ENCODE results near the gene IPCEF1. TPM values are rescaled to one million over a fixed set of nuclear protein-coding genes. Genes with fewer than 3 reads are reported as not detected.
"Not testable (repeated sequence)": the region's sequence is repeated elsewhere in the genome, so short reads cannot be mapped to it uniquely, and the experiment has no call there.

The IPCEF1 gene
- total RNA-seq, 2 donors from 2014 or later = 17.6 to 20.4 TPM

- Mint-ChIP-seq H3K9me3 (peaks cover 4 to 5% of the 10 kb centered on the region in 2 donors), H3K36me3 (ENCODE audit: insufficient read depth in 2 of 2) (peaks cover 12 to 16% of the 10 kb centered on the region in 2 donors), H3K4me1 (ENCODE audit: low read depth) (peaks cover 96% of the 10 kb centered on the region), H3K27ac (peak overlapping the region; percentile 99), H3K27me3 (ENCODE audit: low read depth) (no peaks in the 10 kb centered on the region), H3K4me3 (peak overlapping the region; percentile 84 to 95)
- ATAC-seq (replicated peaks in 1 of 2) = no peak
- no peak for DNase-seq
These were observed 112.5 kb downstream of the IPCEF1 start for GRCh38 chr6:154243793-154244750.

GRCh38 chr6:154242617-154243357, 113.8 kb downstream of the IPCEF1 start:
- DNase-seq (no peak), ATAC-seq (replicated peaks in 1 of 2) (no peak)
- H3K36me3 Mint-ChIP-seq (ENCODE audit: insufficient read depth in 2 of 2) = peaks cover 12 to 16% of the 10 kb centered on the region in 2 donors

GRCh38 chr6:154241581-154241980, 115.0 kb downstream of the IPCEF1 start:
- ATAC-seq (replicated peaks in 1 of 2) (no peak), DNase-seq (no peak)

More at GRCh38 chr6:154242617-154243357, 113.8 kb downstream of the IPCEF1 start:
- peak overlapping the region; percentile 99 for H3K27ac Mint-ChIP-seq
- H3K27me3 Mint-ChIP-seq (ENCODE audit: low read depth) = no peaks in the 10 kb centered on the region
- H3K4me1 Mint-ChIP-seq (ENCODE audit: low read depth) = peaks cover 90% of the 10 kb centered on the region
- peak overlapping the region; percentile 84 to 95 for H3K4me3 Mint-ChIP-seq
- peaks cover 4 to 5% of the 10 kb centered on the region in 2 donors for H3K9me3 Mint-ChIP-seq

GRCh38 chr6:154241061-154241460, 115.5 kb downstream of the IPCEF1 start:
- ATAC-seq (replicated peaks in 1 of 2) (peak; percentile 63 to 64), DNase-seq (peak; percentile 34 to 51)
- H3K4me1 Mint-ChIP-seq (ENCODE audit: low read depth) = peaks cover 88% of the 10 kb centered on the region
- peak overlapping the region; percentile 68 to 80 for H3K4me3 Mint-ChIP-seq
- not testable (repeated sequence) for H3K9me3 Mint-ChIP-seq; H3K27me3 Mint-ChIP-seq (ENCODE audit: low read depth)
- H3K36me3 Mint-ChIP-seq (ENCODE audit: insufficient read depth in 2 of 2) = peaks cover 12 to 13% of the 10 kb centered on the region in 2 donors
- H3K27ac Mint-ChIP-seq = peak overlapping the region; percentile 94

More at GRCh38 chr6:154241581-154241980, 115.0 kb downstream of the IPCEF1 start:
- H3K27ac Mint-ChIP-seq = peak overlapping the region; percentile 94
- H3K27me3 Mint-ChIP-seq (ENCODE audit: low read depth) = no peaks in the 10 kb centered on the region
- peaks cover 89% of the 10 kb centered on the region for H3K4me1 Mint-ChIP-seq (ENCODE audit: low read depth)
- peak overlapping the region; percentile 68 to 79 for H3K4me3 Mint-ChIP-seq
- peaks cover 12 to 16% of the 10 kb centered on the region in 2 donors for H3K36me3 Mint-ChIP-seq (ENCODE audit: insufficient read depth in 2 of 2)
- H3K9me3 Mint-ChIP-seq = peaks cover 4 to 5% of the 10 kb centered on the region in 2 donors

GRCh38 chr6:154239392-154239791, 117.2 kb downstream of the IPCEF1 start:
- Mint-ChIP-seq H3K27ac (peak overlapping the region; percentile 77), H3K27me3 (ENCODE audit: low read depth) (no peaks in the 10 kb centered on the region), H3K9me3 (peaks cover 4 to 5% of the 10 kb centered on the region in 2 donors), H3K36me3 (ENCODE audit: insufficient read depth in 2 of 2) (peaks cover 8 to 12% of the 10 kb centered on the region in 2 donors), H3K4me1 (ENCODE audit: low read depth) (peaks cover 82% of the 10 kb centered on the region), H3K4me3 (peak overlapping the region; percentile 44 to 75)
- DNase-seq = peak; percentile 46 to 52
- ATAC-seq (replicated peaks in 1 of 2) = peak; percentile 71 to 75

- no peaks in the 10 kb centered on the region for H3K27me3 Mint-ChIP-seq (ENCODE audit: low read depth)
- H3K27ac Mint-ChIP-seq = peak overlapping the region; percentile 77
- H3K36me3 Mint-ChIP-seq (ENCODE audit: insufficient read depth in 2 of 2) = peaks cover 8 to 12% of the 10 kb centered on the region in 2 donors
- DNase-seq (no peak), ATAC-seq (replicated peaks in 1 of 2) (no peak)
- peaks cover 4 to 5% of the 10 kb centered on the region in 2 donors for H3K9me3 Mint-ChIP-seq
- H3K4me3 Mint-ChIP-seq = peak overlapping the region; percentile 44 to 75
- H3K4me1 Mint-ChIP-seq (ENCODE audit: low read depth) = peaks cover 82% of the 10 kb centered on the region
These were observed 117.8 kb downstream of the IPCEF1 start for GRCh38 chr6:154238831-154239230.

- H3K27ac Mint-ChIP-seq = peak overlapping the region; percentile 58
- no peaks in the 10 kb centered on the region for H3K27me3 Mint-ChIP-seq (ENCODE audit: low read depth)
- ATAC-seq (replicated peaks in 1 of 2) = no peak
- peaks cover 81% of the 10 kb centered on the region for H3K4me1 Mint-ChIP-seq (ENCODE audit: low read depth)
- H3K4me3 Mint-ChIP-seq = peak overlapping the region in 1 of 2 donors; percentile 4
- H3K9me3 Mint-ChIP-seq = no peaks in the 10 kb centered on the region
- DNase-seq = no peak
- H3K36me3 Mint-ChIP-seq (ENCODE audit: insufficient read depth in 2 of 2) = no peaks in the 10 kb centered on the region
These were observed 119.8 kb downstream of the IPCEF1 start for GRCh38 chr6:154236646-154237301.

GRCh38 chr6:154234019-154234772, 122.4 kb downstream of the IPCEF1 start:
- ATAC-seq (replicated peaks in 1 of 2) (no peak), DNase-seq (no peak)
- Mint-ChIP-seq H3K36me3 (ENCODE audit: insufficient read depth in 2 of 2) (peaks cover 0 to 6% of the 10 kb centered on the region in 2 donors), H3K27me3 (ENCODE audit: low read depth) (no peaks in the 10 kb centered on the region), H3K27ac (peak overlapping the region; percentile 23), H3K4me1 (ENCODE audit: low read depth) (peaks cover 81% of the 10 kb centered on the region), H3K4me3 (peak overlapping the region; percentile 45 to 64), H3K9me3 (no peaks in the 10 kb centered on the region)

GRCh38 chr6:154233383-154233782, 123.2 kb downstream of the IPCEF1 start:
- no peaks in the 10 kb centered on the region for H3K9me3 Mint-ChIP-seq
- DNase-seq (no peak), ATAC-seq (replicated peaks in 1 of 2) (no peak)
- no peaks in the 10 kb centered on the region for H3K27me3 Mint-ChIP-seq (ENCODE audit: low read depth)
- H3K4me3 Mint-ChIP-seq = peak overlapping the region; percentile 5 to 23
- no peak overlapping the region for H3K27ac Mint-ChIP-seq
- H3K36me3 Mint-ChIP-seq (ENCODE audit: insufficient read depth in 2 of 2) = peaks cover 0 to 6% of the 10 kb centered on the region in 2 donors
- peaks cover 83% of the 10 kb centered on the region for H3K4me1 Mint-ChIP-seq (ENCODE audit: low read depth)

GRCh38 chr6:154232013-154232910, 124.3 kb downstream of the IPCEF1 start:
- H3K27ac Mint-ChIP-seq = peak overlapping the region; percentile 98
- peaks cover 0 to 6% of the 10 kb centered on the region in 2 donors for H3K36me3 Mint-ChIP-seq (ENCODE audit: insufficient read depth in 2 of 2)
- no peak for DNase-seq
- peak; percentile 61 to 66 for ATAC-seq (replicated peaks in 1 of 2)
- H3K4me3 Mint-ChIP-seq = peak overlapping the region; percentile 68 to 99
- no peaks in the 10 kb centered on the region for H3K27me3 Mint-ChIP-seq (ENCODE audit: low read depth)
- H3K9me3 Mint-ChIP-seq = no peaks in the 10 kb centered on the region
- peaks cover 86% of the 10 kb centered on the region for H3K4me1 Mint-ChIP-seq (ENCODE audit: low read depth)

GRCh38 chr6:154230910-154231595, 125.5 kb downstream of the IPCEF1 start:
- ATAC-seq (replicated peaks in 1 of 2) (peak in 1 of 2 donors; percentile 27), DNase-seq (no peak)
- Mint-ChIP-seq H3K27me3 (ENCODE audit: low read depth) (no peaks in the 10 kb centered on the region), H3K4me3 (peak overlapping the region; percentile 68 to 99), H3K27ac (peak overlapping the region; percentile 98), H3K4me1 (ENCODE audit: low read depth) (peaks cover 84% of the 10 kb centered on the region), H3K36me3 (ENCODE audit: insufficient read depth in 2 of 2) (peaks cover 0 to 7% of the 10 kb centered on the region in 2 donors), H3K9me3 (no peaks in the 10 kb centered on the region)

Data from activated T-cell treated with anti-CD3 and anti-CD28 coated beads, Interleukin-2, amount 50 U/mL, for 72 hours (primary cell).